SK-N-SH (cell line): ENCODE measurements around the gene TSNAXIP1. TPM values are rescaled to one million over a fixed set of nuclear protein-coding genes. Genes with fewer than 3 reads are reported as not detected.
"Not testable (repeated sequence)": the region's sequence is repeated elsewhere in the genome, so short reads cannot be mapped to it uniquely, and the experiment has no call there.

Experiments used
- CTCF ChIA-PET: fragments of 300-600, 350-600 bp; formaldehyde crosslinking; extraction: SDS; loops from one replicate; lab custom pipeline; 2021; lab: Yijun Ruan, JAX
- POLR2A ChIA-PET: fragments of 350-600 bp; sonication (Branson Sonifier 250); formaldehyde crosslinking; extraction: SDS; loops from one replicate; lab custom pipeline; 2020; ENCODE audit warnings: antibody characterized with exemption, inconsistent platforms; lab: Yijun Ruan, JAX
- DNase-seq: peaks from one replicate; pipeline ENCODE4 v3.0.0; 2012
- H2AFZ ChIP-seq: fragments of 200-600 bp; sonication (generic); 2 replicates; pipeline ENCODE4 v1.8.1; 2016; ENCODE audit warnings: antibody characterized with exemption, mild to moderate bottlenecking, low read depth
- H3F3A ChIP-seq: fragments of 200-600 bp; sonication (generic); replicated peaks from 2 replicates; pipeline ENCODE3; 2016; ENCODE audit warnings: antibody characterized with exemption, mild to moderate bottlenecking; ENCODE audit not compliant: insufficient read depth
- H3K27ac ChIP-seq, 2 experiments: fragments of 200-500 bp in 1 of 2; fragments of 200-600 bp in 1 of 2; sonication (Bioruptor generic) in 1 of 2; sonication (generic), shearing (Covaris generic) in 1 of 2; 2 replicates each; pipeline versions ENCODE4 v1.5.1 to v1.6.1; 2014 to 2016; ENCODE audit warnings: low read depth in 2 of 2, inconsistent platforms in 1 of 2, low read length in 1 of 2, mild to moderate bottlenecking in 1 of 2, mixed read lengths in 1 of 2
- H3K27me3 ChIP-seq: fragments of 200-600 bp; sonication (generic), shearing (Covaris generic); 2 replicates; pipeline ENCODE4 v1.6.1; 2016; ENCODE audit warnings: mixed run types; ENCODE audit not compliant: insufficient read depth
- H3K36me3 ChIP-seq, 2 experiments: fragments of 200-500 bp in 1 of 2; fragments of 200-600 bp in 1 of 2; sonication (Bioruptor generic) in 1 of 2; sonication (generic) in 1 of 2; replicated peaks in 1 of 2; 2 replicates each; pipeline versions ENCODE3 to v1.5.1; 2014 to 2016; ENCODE audit warnings: low read length in 1 of 2, mild to moderate bottlenecking in 1 of 2; ENCODE audit not compliant: insufficient read depth in 2 of 2, control insufficient read depth in 1 of 2
- H3K4me1 ChIP-seq, 2 experiments: fragments of 200-500 bp in 1 of 2; fragments of 200-600 bp in 1 of 2; sonication (Bioruptor generic) in 1 of 2; sonication (generic), shearing (Covaris generic) in 1 of 2; 2 replicates each; pipeline versions ENCODE4 v1.5.1 to v1.6.1; 2014 to 2016; ENCODE audit warnings: low read depth in 1 of 2, low read length in 1 of 2, mixed run types in 1 of 2; ENCODE audit not compliant: insufficient read depth in 2 of 2, control insufficient read depth in 1 of 2
- H3K4me2 ChIP-seq: fragments of 200-600 bp; sonication (generic), shearing (Covaris generic); 2 replicates; pipeline ENCODE4 v1.6.1; 2017; ENCODE audit warnings: mixed run types
- H3K4me3 ChIP-seq, 2 experiments: fragments of 200-500 bp in 1 of 2; fragments of 200-600 bp in 1 of 2; sonication (Bioruptor generic) in 1 of 2; sonication (generic), shearing (Covaris generic) in 1 of 2; 2 replicates each; pipeline versions ENCODE4 v1.5.1 to v1.8.1; 2014 to 2016; ENCODE audit warnings: low read depth in 2 of 2, inconsistent platforms in 1 of 2, low read length in 1 of 2, mild to moderate bottlenecking in 1 of 2, mixed read lengths in 1 of 2, moderate library complexity in 1 of 2
- H3K79me2 ChIP-seq: fragments of 200-600 bp; sonication (generic); 2 replicates; pipeline ENCODE4 v1.8.1; 2017; ENCODE audit warnings: mild to moderate bottlenecking; ENCODE audit not compliant: insufficient read depth
- H3K9ac ChIP-seq: fragments of 200-600 bp; sonication (generic); 2 replicates; pipeline ENCODE4 v1.6.1; 2017; ENCODE audit warnings: mixed run types
- H3K9me2 ChIP-seq: fragments of 200-600 bp; sonication (generic); 2 replicates; pipeline ENCODE4 v1.6.1; 2017; ENCODE audit warnings: mixed run types
- H3K9me3 ChIP-seq: fragments of 200-600 bp; sonication (generic); 2 replicates; pipeline ENCODE4 v1.6.1; 2017; ENCODE audit warnings: mixed run types, mild to moderate bottlenecking, moderate library complexity
- H4K20me1 ChIP-seq: fragments of 200-600 bp; sonication (generic); 2 replicates; pipeline ENCODE4 v1.6.1; 2017; ENCODE audit warnings: mild to moderate bottlenecking, mixed run types; ENCODE audit not compliant: insufficient read depth
- CHD2 ChIP-seq: fragments of 150-350 bp; IDR thresholded peaks from 2 replicates; pipeline ENCODE4 v1.6.1; 2018; ENCODE audit warnings: low read length; ENCODE audit not compliant: partially characterized antibody
- CTCF ChIP-seq: fragments of 200-600 bp; sonication (generic); IDR thresholded peaks from 2 replicates; pipeline ENCODE4 v1.6.1; 2017; ENCODE audit warnings: antibody characterized with exemption, mild to moderate bottlenecking, moderate library complexity
- EZH2phosphoT487 ChIP-seq: fragments of 200-600 bp; sonication (generic); IDR thresholded peaks from 2 replicates; pipeline ENCODE4 v1.6.1; 2017; ENCODE audit warnings: low read depth, mixed run types, mild to moderate bottlenecking, antibody characterized with exemption, moderate library complexity, borderline replicate concordance
- FOXJ3 ChIP-seq: sonication (generic); formaldehyde crosslinking; IDR thresholded peaks from 2 replicates; pipeline ENCODE4 v1.5.1; 2020; ENCODE audit warnings: mild to moderate bottlenecking, missing genetic modification reagents
- FOXM1 ChIP-seq: IDR thresholded peaks from 2 replicates; pipeline ENCODE4 v1.4.0; 2012; ENCODE audit warnings: low read depth, mild to moderate bottlenecking
- MEF2A ChIP-seq: IDR thresholded peaks from 2 replicates; pipeline ENCODE4 v1.4.0; 2012; ENCODE audit warnings: low read depth, borderline replicate concordance
- MXI1 ChIP-seq: IDR thresholded peaks from 2 replicates; pipeline ENCODE4 v1.6.1; 2012; ENCODE audit warnings: mild to moderate bottlenecking, low read depth, low read length, improper control_type of control experiment
- PBX3 ChIP-seq: IDR thresholded peaks from 2 replicates; pipeline ENCODE4; 2012
- POLR2AphosphoS5 ChIP-seq: IDR thresholded peaks from 2 replicates; pipeline ENCODE4 v1.6.1; 2012; ENCODE audit warnings: low read depth, low read length
- RAD21 ChIP-seq: IDR thresholded peaks from 2 replicates; pipeline ENCODE4 v1.6.1; 2012; ENCODE audit warnings: mild to moderate bottlenecking, low read length
- REST ChIP-seq: IDR thresholded peaks from 2 replicates; pipeline ENCODE4 v1.6.1; 2012; ENCODE audit warnings: mild to moderate bottlenecking, low read depth, low read length, moderate library complexity
- RFX5 ChIP-seq: IDR thresholded peaks from 2 replicates; pipeline ENCODE4 v1.6.1; 2012; ENCODE audit warnings: mild to moderate bottlenecking, improper control_type of control experiment, low read length
- SIN3A ChIP-seq: IDR thresholded peaks from 2 replicates; pipeline ENCODE4 v1.6.1; 2012; ENCODE audit warnings: low read depth, mild to moderate bottlenecking, low read length, moderate library complexity, borderline replicate concordance
- SMC3 ChIP-seq: IDR thresholded peaks from 2 replicates; pipeline ENCODE4 v1.6.1; 2012; ENCODE audit warnings: low read depth, low read length, improper control_type of control experiment
- TCF12 ChIP-seq: IDR thresholded peaks from 2 replicates; pipeline ENCODE4 v1.4.0; 2012
- YY1 ChIP-seq: IDR thresholded peaks from 2 replicates; pipeline ENCODE4 v1.4.0; 2012; ENCODE audit warnings: low read depth, mild to moderate bottlenecking
- WGBS: methylation state at CpG from one replicate; pipeline ENCODE4 v1.1.6; 2017; ENCODE audit warnings: low lambda C conversion rate; 5-methylcytosine and 5-hydroxymethylcytosine counted together
- polyA plus RNA-seq, 3 experiments: library from polyadenylated mRNA; depleted of rRNA; stranded (reverse); fragments of >200 nt; gene quantifications; 2 replicates each; pipeline ENCODE4 v1.2.3, GENCODE V29; 2012

The TSNAXIP1 gene
- polyA plus RNA-seq, 1 of the 3 experiments (the other 2 are of a cell fraction): 4.4 TPM

GRCh38 chr16:67862623-67863583, 56.2 kb downstream of the TSNAXIP1 start:
- Histone ChIP-seq H3K9me2 (no peaks in the 10 kb centered on the region), H2AFZ (no peak overlapping the region), H3K27ac (peak overlapping the region in 1 of 2 experiments; percentile 47; a peak in 2 of 4 replicates), H4K20me1 (peaks cover 86% of the 10 kb centered on the region), H3K79me2 (peaks cover 100% of the 10 kb centered on the region), H3K9ac (no peak overlapping the region), H3K9me3 (no peaks in the 10 kb centered on the region), H3K4me2 (peak overlapping the region; percentile 39; the same call in 1 of the 2 replicates), H3F3A (peaks cover 8% of the 10 kb centered on the region), H3K36me3 (peaks cover 32 to 41% of the 10 kb centered on the region in 2 experiments), H3K27me3 (no peaks in the 10 kb centered on the region), H3K4me1 (peaks cover 2 to 8% of the 10 kb centered on the region in 2 experiments; a peak in 2 of 4 replicates), H3K4me3 (no peak overlapping the region)
- POLR2A ChIA-PET: interaction anchor here (0.8 kb wide), 1 partner anchor 15 kb away, joined by 3 read pairs; no protein-coding TSS in a partner anchor
- DNase-seq: no peak
- no peak for TF ChIP-seq REST
- no peak for TF ChIP-seq CHD2
- TF ChIP-seq MXI1: no peak
- TF ChIP-seq FOXJ3: no peak
- no peak for TF ChIP-seq YY1
- TF ChIP-seq PBX3: no peak
- no peak for TF ChIP-seq CTCF
- no peak for TF ChIP-seq RAD21
- no peak for TF ChIP-seq SIN3A
- TF ChIP-seq FOXM1: no peak
- TF ChIP-seq RFX5: no peak
- no peak for TF ChIP-seq SMC3
- TF ChIP-seq MEF2A: no peak
- TF ChIP-seq EZH2phosphoT487: no peak
- no peak for TF ChIP-seq POLR2AphosphoS5
- no peak for TF ChIP-seq TCF12
- WGBS: 88% methylated on average over 9 of the region's 11 CpGs
- CTCF ChIA-PET: interaction anchor here (0.6 to 4.5 kb wide), 6 partner anchors 16 to 342 kb away, joined by 3 to 26 read pairs (median 4); partner anchors contain the start of genes CENPT and NUTF2

- H3F3A ChIP-seq, H3K9me3 ChIP-seq, H3K27me3 ChIP-seq, H3K4me3 ChIP-seq, H2AFZ ChIP-seq, H3K9ac ChIP-seq, H3K27ac ChIP-seq, H3K9me2 ChIP-seq, H3K4me2 ChIP-seq, DNase-seq, H3K4me1 ChIP-seq: not testable (repeated sequence)
- Histone ChIP-seq H3K79me2 (peaks cover 91% of the 10 kb centered on the region), H4K20me1 (peaks cover 77% of the 10 kb centered on the region), H3K36me3 (peaks cover 42 to 46% of the 10 kb centered on the region in 2 experiments)
- ChIA-PET CTCF (interaction anchor here (3.9 kb wide), 1 partner anchor 47 kb away, joined by 26 read pairs; no protein-coding TSS in a partner anchor), POLR2A (interaction anchor here (0.8 kb wide), 1 partner anchor 16 kb away, joined by 3 read pairs; no protein-coding TSS in a partner anchor)
- WGBS: 95% methylated on average over 6 of the region's 6 CpGs
These were observed 57.4 kb downstream of the TSNAXIP1 start for GRCh38 chr16:67864044-67864443.
